HG03095 (cell line): ENCODE measurements around the gene SNX13.

Source experiments
- ATAC-seq: cut with Tn5 transposase; IDR thresholded peaks from one replicate; pipeline ENCODE4 v1.9.1; 2021; ENCODE audit warnings: moderate library complexity; ENCODE audit not compliant: unreplicated experiment

SNX13 gene

GRCh38 chr7:17786314-17786852 is 153.9 kb downstream of the SNX13 start:
- ATAC-seq, result no peak

GRCh38 chr7:17782216-17782549 is 158.1 kb downstream of the SNX13 start:
- no peak for ATAC-seq

- ATAC-seq, result no peak
Observed at GRCh38 chr7:17781491-17782215, 158.6 kb downstream of the SNX13 start.

GRCh38 chr7:17779381-17779780 is 160.9 kb downstream of the SNX13 start:
- ATAC-seq, result no peak

- ATAC-seq, result no peak
Observed at GRCh38 chr7:17774716-17775288, 165.5 kb downstream of the SNX13 start.

- ATAC-seq, result no peak
Observed at GRCh38 chr7:17774248-17774647, 166.0 kb downstream of the SNX13 start.

- no peak for ATAC-seq
Observed at GRCh38 chr7:17773289-17773626, 167.0 kb downstream of the SNX13 start.

GRCh38 chr7:17772581-17773288 is 167.6 kb downstream of the SNX13 start:
- no peak for ATAC-seq

- no peak for ATAC-seq
Observed at GRCh38 chr7:17771901-17772408, 168.3 kb downstream of the SNX13 start.

- no peak for ATAC-seq
Observed at GRCh38 chr7:17770710-17771375, 169.5 kb downstream of the SNX13 start.

GRCh38 chr7:17769918-17770317 is 170.4 kb downstream of the SNX13 start:
- ATAC-seq, result no peak

GRCh38 chr7:17758008-17758407 is 182.3 kb downstream of the SNX13 start:
- ATAC-seq, result no peak

GRCh38 chr7:17746020-17746530 is 194.2 kb downstream of the SNX13 start:
- ATAC-seq, result no peak

- no peak for ATAC-seq
Observed at GRCh38 chr7:17745610-17746009, 194.7 kb downstream of the SNX13 start.

- ATAC-seq, result no peak
Observed at GRCh38 chr7:17743316-17743715, 197.0 kb downstream of the SNX13 start.

GRCh38 chr7:17741426-17741825 is 198.9 kb downstream of the SNX13 start:
- no peak for ATAC-seq
